ENCODE results near the gene CSF1. TPM values are rescaled to one million over a fixed set of nuclear protein-coding genes. Genes with fewer than 3 reads are reported as not detected.
"Not testable (repeated sequence)": the region's sequence is repeated elsewhere in the genome, so short reads cannot be mapped to it uniquely, and the experiment has no call there.

CSF1 gene
- polyA plus RNA-seq, 4 donors, result 8.0 to 8.4 (median 8.2) TPM

GRCh38 chr1:109917768-109918606 is 7.3 kb downstream of the CSF1 start:
- no peak for DNase-seq (ENCODE audit: low read depth in 4 of 4, low spot score in 3 of 4)

- DNase-seq (ENCODE audit: low read depth in 4 of 4, low spot score in 3 of 4), result no peak
Observed at GRCh38 chr1:109918671-109919070, 8.0 kb downstream of the CSF1 start.

GRCh38 chr1:109919303-109919702 is 8.7 kb downstream of the CSF1 start:
- DNase-seq (ENCODE audit: low read depth in 4 of 4, low spot score in 3 of 4), result no peak

- not testable (repeated sequence) for DNase-seq (ENCODE audit: low read depth in 4 of 4, low spot score in 3 of 4)
Observed at GRCh38 chr1:109920391-109920790, 9.7 kb downstream of the CSF1 start.

GRCh38 chr1:109922326-109922725 is 11.7 kb downstream of the CSF1 start:
- no peak for DNase-seq (ENCODE audit: low read depth in 4 of 4, low spot score in 3 of 4)

- no peak for DNase-seq (ENCODE audit: low read depth in 4 of 4, low spot score in 3 of 4)
Observed at GRCh38 chr1:109923131-109923945, 12.7 kb downstream of the CSF1 start.

- DNase-seq (ENCODE audit: low read depth in 4 of 4, low spot score in 3 of 4), result no peak
Observed at GRCh38 chr1:109923946-109924275, 13.3 kb downstream of the CSF1 start.

- DNase-seq (ENCODE audit: low read depth in 4 of 4, low spot score in 3 of 4), result no peak
Observed at GRCh38 chr1:109924316-109924715, 13.7 kb downstream of the CSF1 start.

- DNase-seq (ENCODE audit: low read depth in 4 of 4, low spot score in 3 of 4), result no peak
Observed at GRCh38 chr1:109925159-109925990, 14.7 kb downstream of the CSF1 start.

GRCh38 chr1:109926662-109927300 is 16.1 kb downstream of the CSF1 start:
- no peak for DNase-seq (ENCODE audit: low read depth in 4 of 4, low spot score in 3 of 4)

- DNase-seq (ENCODE audit: low read depth in 4 of 4, low spot score in 3 of 4), result no peak
Observed at GRCh38 chr1:109927356-109927755, 16.7 kb downstream of the CSF1 start.

GRCh38 chr1:109927911-109928321 is 17.3 kb downstream of the CSF1 start:
- no peak for DNase-seq (ENCODE audit: low read depth in 4 of 4, low spot score in 3 of 4)

- no peak for DNase-seq (ENCODE audit: low read depth in 4 of 4, low spot score in 3 of 4)
Observed at GRCh38 chr1:109928591-109929111, 18.0 kb downstream of the CSF1 start.

- DNase-seq (ENCODE audit: low read depth in 4 of 4, low spot score in 3 of 4), result no peak
Observed at GRCh38 chr1:109929170-109929569, 18.5 kb downstream of the CSF1 start.

- DNase-seq (ENCODE audit: low read depth in 4 of 4, low spot score in 3 of 4), result no peak
Observed at GRCh38 chr1:109929588-109930251, 19.1 kb downstream of the CSF1 start.

- no peak for DNase-seq (ENCODE audit: low read depth in 4 of 4, low spot score in 3 of 4)
Observed at GRCh38 chr1:109930252-109930993, 19.8 kb downstream of the CSF1 start.

GRCh38 chr1:109931189-109931731 is 20.6 kb downstream of the CSF1 start:
- peak; percentile 74 to 84 (median 81) for DNase-seq (ENCODE audit: low read depth in 4 of 4, low spot score in 3 of 4)

GRCh38 chr1:109931911-109932636 is 21.4 kb downstream of the CSF1 start:
- no peak for DNase-seq (ENCODE audit: low read depth in 4 of 4, low spot score in 3 of 4)
